Measurements from ENCODE around the gene ARL5C. TPM values are rescaled to one million over a fixed set of nuclear protein-coding genes. Genes with fewer than 3 reads are reported as not detected.
"Not testable (repeated sequence)": the region's sequence is repeated elsewhere in the genome, so short reads cannot be mapped to it uniquely, and the experiment has no call there.

ARL5C gene
- total RNA-seq, 2 experiments from 2014 or later: not detected

DNA sequence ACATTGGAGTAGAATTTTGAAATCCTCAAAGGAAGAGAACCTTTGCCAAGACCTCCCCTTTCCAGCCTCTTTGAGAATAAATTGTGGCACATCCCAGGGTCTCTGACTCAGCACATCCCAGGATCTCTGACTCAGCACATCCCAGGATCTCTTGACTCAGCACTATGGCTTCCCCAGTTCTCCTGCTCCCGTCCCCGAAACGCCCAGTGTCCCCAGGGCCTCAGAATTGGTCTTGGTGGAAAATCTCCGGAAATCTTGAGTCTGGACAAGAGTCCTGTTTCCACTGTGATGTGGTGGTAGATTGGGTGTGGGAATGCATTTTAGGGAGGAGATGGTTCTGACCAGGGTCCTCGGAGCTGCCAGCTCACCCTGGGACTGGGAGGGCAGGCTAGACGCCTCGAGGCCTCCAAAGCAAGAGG is 33.8 kb downstream of the ARL5C start:
- H3K27ac Mint-ChIP-seq: no peak overlapping the region
- H3K4me3 Mint-ChIP-seq: no peak overlapping the region
- DNase-seq: no peak
- H3K4me1 Mint-ChIP-seq (ENCODE audit: low read depth): no peaks in the 10 kb centered on the region
- H3K36me3 Mint-ChIP-seq: no peaks in the 10 kb centered on the region
- intact Hi-C loops (cut with micrococcal nuclease): no loop called here
- CTCF ChIA-PET: no interaction called here
- H3K9me3 Mint-ChIP-seq: no peaks in the 10 kb centered on the region
- POLR2A ChIA-PET: no interaction called here
- no peaks in the 10 kb centered on the region for H3K27me3 Mint-ChIP-seq

DNA sequence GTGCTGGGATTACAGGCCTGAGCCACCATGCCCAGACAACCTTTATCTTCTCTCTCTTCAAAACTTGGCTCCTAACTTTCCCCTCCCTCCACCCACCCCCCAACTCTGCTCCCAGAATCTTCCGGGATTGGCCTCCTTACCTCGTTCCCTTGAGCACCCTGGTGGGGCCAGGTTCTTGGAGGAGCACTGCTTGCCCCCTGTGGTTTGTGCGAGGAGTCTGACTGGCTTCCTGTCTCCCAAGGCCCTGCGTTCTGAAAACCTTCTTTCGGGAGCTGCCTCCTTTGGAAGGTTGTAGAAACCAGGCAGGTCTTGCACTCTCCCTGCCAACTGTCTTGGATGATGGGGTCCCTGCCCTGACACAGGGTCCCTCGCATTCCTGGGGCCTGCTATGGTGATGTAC is 34.3 kb downstream of the ARL5C start:
- H3K9me3 Mint-ChIP-seq: no peaks in the 10 kb centered on the region
- ChIA-PET POLR2A (no interaction called here), CTCF (no interaction called here)
- no peaks in the 10 kb centered on the region for H3K4me1 Mint-ChIP-seq (ENCODE audit: low read depth)
- H3K36me3 Mint-ChIP-seq: no peaks in the 10 kb centered on the region
- no peaks in the 10 kb centered on the region for H3K27me3 Mint-ChIP-seq
- no peak for DNase-seq
- H3K27ac Mint-ChIP-seq: no peak overlapping the region
- H3K4me3 Mint-ChIP-seq: no peak overlapping the region
- intact Hi-C loops (cut with micrococcal nuclease): no loop called here

DNA sequence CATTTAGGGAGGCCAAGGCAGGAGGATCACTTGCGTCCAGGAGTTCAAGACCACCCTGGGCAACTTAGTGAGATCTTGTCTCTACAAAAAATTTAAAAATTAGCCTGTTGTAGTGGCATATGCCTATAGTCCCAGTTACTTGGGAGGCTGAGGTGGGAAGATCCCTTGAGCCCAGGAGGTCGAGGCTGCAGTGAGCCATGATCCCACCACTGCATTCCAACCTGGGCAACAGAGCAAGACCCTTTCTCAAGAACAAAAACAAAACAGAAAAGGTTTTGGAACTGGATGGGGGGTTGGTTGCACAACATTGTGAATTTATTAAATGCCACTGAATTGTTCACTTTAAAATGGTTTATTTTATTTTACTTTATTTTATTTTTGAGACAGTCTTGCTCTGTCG is 35.8 kb downstream of the ARL5C start:
- DNase-seq: no peak
- no peaks in the 10 kb centered on the region for H3K4me1 Mint-ChIP-seq (ENCODE audit: low read depth)
- ChIA-PET CTCF (no interaction called here), POLR2A (no interaction called here)
- no peak overlapping the region for H3K4me3 Mint-ChIP-seq
- H3K27me3 Mint-ChIP-seq: no peaks in the 10 kb centered on the region
- no peaks in the 10 kb centered on the region for H3K9me3 Mint-ChIP-seq
- intact Hi-C loops (cut with micrococcal nuclease): no loop called here
- no peaks in the 10 kb centered on the region for H3K36me3 Mint-ChIP-seq
- H3K27ac Mint-ChIP-seq: no peak overlapping the region

DNA sequence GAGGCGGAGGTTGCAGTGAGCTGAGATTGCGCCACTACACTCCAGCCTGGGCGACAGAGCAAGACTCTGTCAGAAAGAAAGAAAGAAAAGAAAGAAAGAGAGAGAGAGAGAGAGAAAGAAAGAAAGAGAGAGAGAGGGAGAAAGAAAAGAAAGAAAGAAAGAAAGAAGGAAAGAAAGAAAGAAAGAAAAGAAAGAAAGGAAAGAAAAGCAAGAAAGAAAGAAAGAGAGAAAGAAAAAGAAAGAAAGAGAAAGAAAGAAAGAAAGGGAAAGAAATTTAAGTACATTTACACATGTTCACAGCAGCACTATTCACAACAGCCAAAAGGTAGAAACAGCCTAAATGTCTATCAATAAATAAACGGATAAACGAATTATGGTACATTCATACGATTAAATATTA is 36.4 kb downstream of the ARL5C start:
- H3K36me3 Mint-ChIP-seq: not testable (repeated sequence)

DNA sequence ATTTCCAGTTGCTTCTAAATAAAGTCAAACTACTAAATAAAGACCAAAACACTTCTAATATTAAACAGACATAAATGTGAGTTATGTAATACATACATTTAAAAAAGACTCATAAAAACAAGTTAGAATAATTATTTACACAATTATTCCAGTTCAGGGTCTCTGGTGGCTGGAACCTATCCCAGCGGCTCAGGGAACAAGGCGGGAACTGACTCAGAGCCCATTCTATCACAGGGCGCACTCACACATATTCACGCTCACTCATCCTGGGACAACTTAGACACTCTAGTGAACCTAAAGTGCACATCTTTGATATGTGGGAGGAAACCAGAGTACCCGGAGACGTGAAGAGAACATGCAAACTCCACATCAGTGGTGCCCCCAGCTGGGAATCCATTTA is 39.5 kb downstream of the ARL5C start:
- Mint-ChIP-seq H3K27me3 (no peaks in the 10 kb centered on the region), H3K27ac (no peak overlapping the region), H3K4me1 (ENCODE audit: low read depth) (no peaks in the 10 kb centered on the region), H3K4me3 (no peak overlapping the region), H3K36me3 (no peaks in the 10 kb centered on the region), H3K9me3 (no peaks in the 10 kb centered on the region)
- ChIA-PET POLR2A (interaction anchor here (0.6 kb wide), 1 partner anchor 24 kb away, joined by 3 read pairs; no protein-coding TSS in a partner anchor), CTCF (interaction anchor here (0.9 kb wide), 1 partner anchor 39 kb away, joined by 3 read pairs; no protein-coding TSS in a partner anchor)
- DNase-seq: no peak
- intact Hi-C loops (cut with micrococcal nuclease): no loop called here

More for the DNA sequence above, 36.4 kb downstream of the ARL5C start:
- H3K4me1 Mint-ChIP-seq (ENCODE audit: low read depth); H3K27me3 Mint-ChIP-seq; DNase-seq; H3K9me3 Mint-ChIP-seq; intact Hi-C loops (cut with micrococcal nuclease); POLR2A ChIA-PET; CTCF ChIA-PET; H3K4me3 Mint-ChIP-seq; H3K27ac Mint-ChIP-seq: not testable (repeated sequence)

DNA sequence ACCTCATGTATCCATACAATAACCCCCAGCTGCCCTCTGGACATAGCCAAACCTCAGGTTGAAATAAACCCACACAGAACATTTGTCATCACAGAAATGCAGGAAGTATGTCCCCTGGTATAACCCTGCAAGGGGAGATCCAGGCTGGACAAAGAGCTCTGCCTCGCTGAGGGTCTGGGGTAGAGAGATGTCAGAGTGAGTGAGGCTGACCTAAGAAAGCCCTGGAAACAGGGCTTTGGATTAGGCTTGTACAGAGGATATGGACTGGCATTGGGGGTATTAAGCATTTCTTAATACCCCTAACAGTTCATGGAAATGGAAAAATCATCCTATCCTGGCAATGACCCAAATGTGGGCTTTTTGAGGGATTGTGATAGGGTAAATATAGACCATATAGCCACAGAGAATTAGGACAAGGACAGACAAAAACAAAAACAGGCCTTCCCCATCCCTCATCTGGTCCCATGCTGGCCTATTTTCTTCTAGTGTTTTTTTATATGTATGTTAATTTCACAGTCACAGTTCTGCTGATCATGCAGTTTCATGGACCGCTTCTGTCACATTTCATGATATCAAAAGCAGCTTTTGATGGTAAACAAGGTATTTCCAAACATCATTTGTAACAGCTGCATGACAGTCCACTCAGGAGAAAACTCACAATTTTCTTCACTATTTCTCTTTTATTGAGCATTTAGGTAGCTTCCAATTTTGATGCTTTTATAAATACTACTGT is 40.7 kb downstream of the ARL5C start:
- H3K4me1 Mint-ChIP-seq (ENCODE audit: low read depth): no peaks in the 10 kb centered on the region
- DNase-seq: no peak
- H3K36me3 Mint-ChIP-seq: no peaks in the 10 kb centered on the region
- POLR2A ChIA-PET: no interaction called here
- CTCF ChIA-PET: no interaction called here
- H3K4me3 Mint-ChIP-seq: no peak overlapping the region
- no peaks in the 10 kb centered on the region for H3K9me3 Mint-ChIP-seq
- H3K27ac Mint-ChIP-seq: no peak overlapping the region
- no peaks in the 10 kb centered on the region for H3K27me3 Mint-ChIP-seq
- intact Hi-C loops (cut with micrococcal nuclease): no loop called here

DNA sequence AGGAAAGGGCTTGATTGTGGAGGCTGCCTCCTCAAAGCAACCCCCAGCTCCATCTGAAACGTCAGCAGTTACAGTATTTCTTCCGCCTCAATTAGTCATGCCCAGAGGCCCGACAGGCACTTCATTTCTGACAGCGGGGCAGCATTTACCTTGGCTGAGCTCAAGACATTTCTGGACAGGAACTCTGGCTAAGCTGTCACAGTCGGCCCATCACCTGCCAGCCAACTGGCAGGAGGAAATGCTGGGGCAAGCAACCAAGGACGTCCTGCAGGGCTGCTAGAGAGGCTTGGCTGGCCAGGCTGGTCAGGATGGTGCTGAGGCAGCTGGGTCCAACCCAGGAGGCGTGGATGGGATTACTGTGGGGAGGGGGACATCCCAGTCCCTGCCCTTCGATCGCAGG is 42.3 kb downstream of the ARL5C start:
- H3K4me1 Mint-ChIP-seq (ENCODE audit: low read depth): no peaks in the 10 kb centered on the region
- ChIA-PET POLR2A (no interaction called here), CTCF (no interaction called here)
- H3K27me3 Mint-ChIP-seq: no peaks in the 10 kb centered on the region
- no peak for DNase-seq
- no peaks in the 10 kb centered on the region for H3K36me3 Mint-ChIP-seq
- intact Hi-C loops (cut with micrococcal nuclease): no loop called here
- H3K27ac Mint-ChIP-seq: no peak overlapping the region
- no peak overlapping the region for H3K4me3 Mint-ChIP-seq
- H3K9me3 Mint-ChIP-seq: no peaks in the 10 kb centered on the region

DNA sequence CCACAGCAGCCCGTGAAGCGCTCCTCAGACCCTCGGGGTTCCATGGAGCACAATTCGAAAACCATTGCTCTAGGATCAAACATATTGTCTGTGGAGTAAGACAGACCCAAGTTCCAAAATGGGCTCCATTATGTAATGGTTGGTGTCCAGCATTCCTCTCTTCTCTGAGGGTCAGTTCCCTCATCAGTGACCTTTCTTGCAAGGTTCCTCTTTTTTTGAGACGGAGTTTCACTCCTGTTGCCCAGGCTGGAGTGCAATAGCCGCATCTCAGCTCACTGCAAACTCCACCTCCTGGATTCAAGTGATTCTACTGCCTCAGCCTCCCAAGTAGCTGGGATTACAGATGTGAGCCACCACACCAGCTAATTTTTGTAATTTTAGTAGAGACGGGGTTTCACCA is 43.0 kb downstream of the ARL5C start:
- Mint-ChIP-seq H3K36me3 (no peaks in the 10 kb centered on the region), H3K4me3 (no peak overlapping the region), H3K4me1 (ENCODE audit: low read depth) (no peaks in the 10 kb centered on the region), H3K27ac (no peak overlapping the region), H3K9me3 (no peaks in the 10 kb centered on the region), H3K27me3 (no peaks in the 10 kb centered on the region)
- DNase-seq: no peak
- intact Hi-C loops (cut with micrococcal nuclease): no loop called here
- ChIA-PET POLR2A (no interaction called here), CTCF (interaction anchor here (1.4 kb wide), 1 partner anchor 140 kb away, joined by 6 read pairs; no protein-coding TSS in a partner anchor)

DNA sequence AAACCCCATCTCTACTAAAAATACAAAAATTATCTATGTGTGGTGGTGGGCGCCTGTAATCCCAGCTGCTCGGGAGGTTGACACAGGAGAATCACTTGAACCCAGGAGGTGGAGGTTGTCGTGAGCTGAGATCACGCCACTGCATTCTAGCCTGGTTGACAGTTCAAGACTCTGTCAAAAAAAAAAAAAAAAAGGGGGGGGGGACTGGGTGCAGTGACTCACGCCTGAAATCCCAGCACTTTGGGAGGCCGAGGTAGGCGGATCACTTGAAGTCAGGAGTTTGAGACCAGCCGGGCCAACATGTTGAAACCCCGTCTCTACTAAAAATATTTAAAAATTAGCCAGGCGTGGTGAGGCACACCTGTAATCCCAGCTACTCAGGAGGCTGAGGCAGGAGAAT is 44.0 kb downstream of the ARL5C start:
- H3K9me3 Mint-ChIP-seq; H3K27me3 Mint-ChIP-seq; H3K4me1 Mint-ChIP-seq (ENCODE audit: low read depth); H3K36me3 Mint-ChIP-seq; H3K27ac Mint-ChIP-seq; intact Hi-C loops (cut with micrococcal nuclease); H3K4me3 Mint-ChIP-seq; DNase-seq; POLR2A ChIA-PET: not testable (repeated sequence)
- CTCF ChIA-PET: interaction anchor here (1.4 kb wide), 1 partner anchor 139 kb away, joined by 6 read pairs; no protein-coding TSS in a partner anchor

DNA sequence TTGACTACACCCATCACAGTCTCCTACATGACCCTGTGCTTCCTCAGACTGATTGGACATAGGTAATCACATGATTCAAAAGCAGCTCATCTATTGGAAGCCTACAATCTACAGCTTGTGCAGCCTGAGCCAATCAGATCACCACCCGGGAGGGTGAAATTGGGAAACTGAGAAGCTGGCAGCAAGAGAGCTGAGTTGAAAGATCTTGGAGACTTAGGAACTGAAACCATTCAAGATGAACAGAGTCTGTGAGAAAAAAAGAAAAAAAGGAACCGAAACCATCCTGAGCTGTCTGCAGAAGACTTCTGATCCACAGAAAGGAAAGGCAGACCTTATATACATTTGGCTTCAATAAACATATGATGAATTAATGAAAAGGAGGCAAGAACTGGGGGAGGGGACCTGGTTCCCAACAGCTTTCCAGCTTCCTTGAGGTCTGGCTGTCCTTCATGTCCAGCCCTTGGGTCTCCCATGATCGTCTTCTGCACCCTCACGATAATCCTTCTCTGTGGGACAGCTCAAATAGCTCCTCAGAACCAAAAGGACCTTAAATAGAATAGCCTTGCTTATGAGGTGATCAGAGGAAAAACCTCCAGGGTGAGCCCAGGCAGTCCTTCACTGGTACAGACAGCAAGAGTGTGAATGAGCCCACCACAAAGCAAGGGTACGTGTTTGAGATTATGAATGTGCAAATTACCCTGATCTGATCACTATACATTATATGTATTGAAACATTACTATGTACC is 47.1 kb downstream of the ARL5C start:
- Mint-ChIP-seq H3K27ac (no peak overlapping the region), H3K27me3 (no peaks in the 10 kb centered on the region), H3K9me3 (no peaks in the 10 kb centered on the region), H3K36me3 (no peaks in the 10 kb centered on the region), H3K4me1 (ENCODE audit: low read depth) (no peaks in the 10 kb centered on the region), H3K4me3 (no peak overlapping the region)
- no peak for DNase-seq
- POLR2A ChIA-PET: no interaction called here
- intact Hi-C loops (cut with micrococcal nuclease): no loop called here
- CTCF ChIA-PET: no interaction called here

DNA sequence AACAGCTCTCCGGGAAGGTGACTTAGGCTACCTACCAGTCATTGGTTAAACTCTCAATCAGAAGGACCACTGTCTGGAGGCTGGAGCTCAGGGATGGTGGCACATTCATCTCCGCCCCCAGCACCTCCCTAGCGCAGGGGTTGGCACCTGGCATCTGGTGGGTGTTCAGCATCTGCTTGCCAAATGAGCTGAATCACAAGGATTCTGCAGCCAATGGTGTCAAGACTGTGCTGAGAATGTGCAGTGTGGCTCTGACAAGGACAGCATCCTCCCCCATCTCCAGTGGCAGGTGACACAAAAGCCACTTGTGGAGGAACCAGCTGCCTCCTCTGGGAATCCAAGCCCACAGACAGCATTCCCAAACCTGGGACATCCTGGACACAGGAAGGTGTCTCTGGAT is 49.7 kb downstream of the ARL5C start:
- ChIA-PET CTCF (interaction anchor here (1.0 to 2.6 kb wide), 2 partner anchors 79 to 133 kb away, joined by 3 to 9 read pairs; no protein-coding TSS in a partner anchor), POLR2A (no interaction called here)
- Mint-ChIP-seq H3K4me1 (ENCODE audit: low read depth) (no peaks in the 10 kb centered on the region), H3K4me3 (no peak overlapping the region), H3K36me3 (no peaks in the 10 kb centered on the region), H3K9me3 (no peaks in the 10 kb centered on the region), H3K27ac (no peak overlapping the region), H3K27me3 (no peaks in the 10 kb centered on the region)
- intact Hi-C loops (cut with micrococcal nuclease): no loop called here
- DNase-seq: no peak

DNA sequence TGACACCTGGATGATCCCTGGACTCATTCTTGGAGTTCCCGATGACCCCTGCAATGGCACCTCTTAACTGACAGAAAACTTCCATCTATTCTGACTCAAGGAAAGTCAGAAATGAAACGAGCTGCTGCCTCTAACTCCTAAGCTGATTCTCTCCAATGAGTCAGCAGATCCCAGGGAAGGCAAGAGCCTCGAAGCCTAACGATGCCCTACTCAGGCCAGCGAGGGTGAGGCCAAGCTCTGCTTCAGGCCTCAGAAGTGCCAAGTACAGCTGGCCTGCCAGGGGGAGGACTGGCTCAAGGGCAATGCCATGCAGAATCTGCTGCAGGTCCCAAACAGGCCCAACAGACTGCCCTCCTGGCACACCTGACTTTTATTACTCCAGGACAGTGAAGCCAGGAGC is 50.8 kb downstream of the ARL5C start:
- no peak for DNase-seq
- intact Hi-C loops (cut with micrococcal nuclease): no loop called here
- no peak overlapping the region for H3K27ac Mint-ChIP-seq
- CTCF ChIA-PET: no interaction called here
- no peak overlapping the region for H3K4me3 Mint-ChIP-seq
- POLR2A ChIA-PET: no interaction called here
- H3K9me3 Mint-ChIP-seq: no peaks in the 10 kb centered on the region
- no peaks in the 10 kb centered on the region for H3K27me3 Mint-ChIP-seq
- no peaks in the 10 kb centered on the region for H3K4me1 Mint-ChIP-seq (ENCODE audit: low read depth)
- H3K36me3 Mint-ChIP-seq: no peaks in the 10 kb centered on the region

DNA sequence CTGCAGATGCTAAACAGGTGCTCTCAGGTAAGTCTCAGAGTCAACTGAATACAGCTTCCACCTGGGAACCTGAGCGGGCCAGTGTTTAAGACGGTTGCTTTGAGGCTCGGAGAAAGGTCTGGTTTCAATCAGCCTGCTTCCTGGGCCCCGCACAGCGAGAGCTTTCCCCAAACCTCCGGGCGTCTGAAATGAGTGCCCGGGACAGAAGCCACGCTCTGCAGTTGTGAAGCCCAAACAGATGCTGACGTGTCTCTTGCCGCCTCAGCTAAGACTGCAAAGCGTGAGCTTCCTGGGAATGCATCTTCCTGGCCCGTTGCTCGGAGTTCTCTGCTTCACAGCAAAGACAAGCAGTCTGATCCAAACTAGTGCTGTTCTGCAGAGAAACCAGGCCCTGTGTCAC is 51.2 kb downstream of the ARL5C start:
- Mint-ChIP-seq H3K27ac (no peak overlapping the region), H3K4me3 (no peak overlapping the region), H3K36me3 (no peaks in the 10 kb centered on the region), H3K4me1 (ENCODE audit: low read depth) (no peaks in the 10 kb centered on the region), H3K9me3 (no peaks in the 10 kb centered on the region), H3K27me3 (no peaks in the 10 kb centered on the region)
- POLR2A ChIA-PET: no interaction called here
- CTCF ChIA-PET: no interaction called here
- intact Hi-C loops (cut with micrococcal nuclease): no loop called here
- no peak for DNase-seq

Measured in activated CD4-positive, alpha-beta memory T cell treated with anti-CD3 and anti-CD28 coated beads for 36 hours (primary cell).